Activated gamma-delta T cell (primary cell): ENCODE data around the gene PLIN5.

Experiments used
- DNase-seq: peaks from one replicate; lab custom pipeline; 2025; lab: John Stamatoyannopoulos, UW

The PLIN5 gene

DNA sequence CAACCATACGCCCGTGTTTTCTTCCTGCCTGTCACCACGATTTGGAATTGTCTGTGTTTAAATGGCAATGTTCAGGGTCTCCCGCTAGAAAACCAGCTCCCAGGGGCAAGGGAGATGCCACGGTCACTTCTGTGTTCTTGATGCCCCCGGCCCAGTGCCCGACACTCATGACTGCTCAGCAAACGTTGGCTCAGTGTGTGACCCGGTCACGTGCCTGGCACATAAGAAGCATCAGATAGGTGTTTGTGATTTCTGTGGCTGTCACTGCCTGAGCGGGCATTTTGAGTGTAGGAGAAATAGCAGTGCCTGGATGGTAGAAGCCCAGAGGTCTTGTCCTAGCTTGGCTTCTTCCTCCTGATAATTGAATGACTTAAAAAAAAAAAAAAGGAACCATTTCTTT, 47.5 kb downstream of the PLIN5 start:
- no peak for DNase-seq

GRCh38 chr19:4483385-4483784, 51.6 kb downstream of the PLIN5 start:
- no peak for DNase-seq

GRCh38 chr19:4482721-4483364, 52.2 kb downstream of the PLIN5 start:
- no peak for DNase-seq

DNA sequence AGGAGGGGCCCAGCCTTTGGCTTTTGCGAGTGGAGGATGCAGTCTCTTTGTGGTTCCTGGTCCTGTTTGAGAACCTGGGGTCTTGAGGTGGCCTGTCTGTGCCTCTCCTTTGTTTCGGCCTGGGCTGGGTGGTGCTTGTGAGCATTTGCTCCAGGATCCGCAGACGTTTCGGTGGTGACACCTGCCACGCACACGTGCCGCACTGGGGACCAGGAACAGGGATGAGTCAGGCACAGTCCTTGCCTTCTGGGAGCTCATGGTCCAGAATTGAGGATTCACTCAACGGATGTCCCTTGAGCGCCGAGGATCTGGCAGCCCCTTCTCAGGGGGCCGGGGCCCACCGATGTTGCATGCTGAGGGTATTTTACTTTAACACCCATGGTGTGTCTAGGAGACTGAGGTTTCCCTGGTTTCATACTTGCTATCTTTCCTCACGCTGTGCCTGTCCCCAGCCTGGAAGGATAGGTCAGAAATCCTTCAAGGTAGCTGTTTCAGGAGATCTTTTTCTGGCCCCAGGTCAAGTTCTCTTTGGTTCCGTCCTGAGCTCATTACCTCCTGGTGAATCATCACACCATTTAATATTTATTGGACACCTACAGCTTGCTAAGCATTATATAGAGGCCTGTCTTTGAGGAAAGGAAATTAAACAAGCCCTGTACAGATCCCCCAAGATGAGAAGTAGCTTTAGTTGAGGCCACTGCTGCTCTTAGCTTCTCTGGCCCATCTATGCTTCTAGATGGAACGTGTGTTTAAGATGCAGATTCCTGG, 57.8 kb downstream of the PLIN5 start:
- DNase-seq = no peak

- DNase-seq = no peak
Observed at GRCh38 chr19:4474514-4475022, 60.5 kb downstream of the PLIN5 start.

DNA sequence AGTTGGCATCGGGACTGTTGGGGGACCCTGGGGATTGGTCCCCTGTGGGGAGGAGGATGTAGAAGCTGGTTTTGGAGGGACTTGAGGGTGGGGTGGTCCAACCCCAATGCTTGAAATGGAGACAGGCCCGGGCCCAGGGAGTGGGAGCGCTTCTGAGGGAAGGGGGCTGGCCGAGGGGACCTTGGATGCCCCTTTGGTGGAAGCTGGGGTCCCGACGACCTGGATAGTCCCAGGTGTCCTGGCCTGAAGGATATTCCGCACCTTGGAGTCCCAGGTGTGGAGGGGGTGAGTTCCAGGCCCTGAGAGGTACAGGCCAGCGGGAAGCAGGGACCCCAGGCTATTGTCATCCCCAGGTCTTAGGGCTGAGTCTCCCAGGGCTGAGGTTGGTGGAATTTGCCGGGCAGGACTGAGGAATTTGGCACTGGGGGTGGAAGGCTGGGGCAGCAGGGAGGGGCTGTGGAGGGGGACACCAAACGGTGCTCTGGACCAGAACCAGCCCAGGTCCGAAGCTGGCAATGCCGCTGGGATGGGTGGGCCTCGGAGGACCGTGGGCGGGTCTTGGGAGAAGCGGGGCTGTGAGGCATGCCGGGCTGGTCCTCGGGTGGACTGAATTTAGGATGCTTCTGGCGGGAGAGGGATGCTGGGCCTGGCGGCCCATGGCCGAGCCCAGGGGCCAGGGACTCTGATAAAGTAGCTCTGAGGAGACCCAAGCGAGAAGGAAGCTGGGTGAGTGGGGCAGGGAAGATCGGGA, 61.1 kb downstream of the PLIN5 start:
- no peak for DNase-seq

GRCh38 chr19:4473011-4473762, 61.8 kb downstream of the PLIN5 start:
- DNase-seq = no peak
